Suprapubic skin (tissue), 4 donors: ENCODE measurements around the gene PRM2.

Experiments
- CTCF ChIP-seq, 2 donors: fragments of 200-600 bp in 1 of 2; fragments of 450-650 bp in 1 of 2; sonication (generic) in 1 of 2; IDR thresholded peaks; one replicate each; pipeline ENCODE4 v1.5.1; 2016 to 2019; ENCODE audit warnings: antibody characterized with exemption in 2 of 2, mild to moderate bottlenecking in 1 of 2, moderate library complexity in 1 of 2
- POLR2A ChIP-seq, 2 donors: fragments of 450-650 bp; IDR thresholded peaks; one replicate each; pipeline ENCODE4 v1.6.1; 2017; ENCODE audit warnings: antibody characterized with exemption in 2 of 2, mild to moderate bottlenecking in 2 of 2, moderate library complexity in 2 of 2
- POLR2AphosphoS5 ChIP-seq, 3 donors: sonication (generic); formaldehyde crosslinking; IDR thresholded peaks; one replicate each; pipeline ENCODE4 v1.6.1; 2017; ENCODE audit warnings: antibody characterized with exemption in 3 of 3

DNA sequence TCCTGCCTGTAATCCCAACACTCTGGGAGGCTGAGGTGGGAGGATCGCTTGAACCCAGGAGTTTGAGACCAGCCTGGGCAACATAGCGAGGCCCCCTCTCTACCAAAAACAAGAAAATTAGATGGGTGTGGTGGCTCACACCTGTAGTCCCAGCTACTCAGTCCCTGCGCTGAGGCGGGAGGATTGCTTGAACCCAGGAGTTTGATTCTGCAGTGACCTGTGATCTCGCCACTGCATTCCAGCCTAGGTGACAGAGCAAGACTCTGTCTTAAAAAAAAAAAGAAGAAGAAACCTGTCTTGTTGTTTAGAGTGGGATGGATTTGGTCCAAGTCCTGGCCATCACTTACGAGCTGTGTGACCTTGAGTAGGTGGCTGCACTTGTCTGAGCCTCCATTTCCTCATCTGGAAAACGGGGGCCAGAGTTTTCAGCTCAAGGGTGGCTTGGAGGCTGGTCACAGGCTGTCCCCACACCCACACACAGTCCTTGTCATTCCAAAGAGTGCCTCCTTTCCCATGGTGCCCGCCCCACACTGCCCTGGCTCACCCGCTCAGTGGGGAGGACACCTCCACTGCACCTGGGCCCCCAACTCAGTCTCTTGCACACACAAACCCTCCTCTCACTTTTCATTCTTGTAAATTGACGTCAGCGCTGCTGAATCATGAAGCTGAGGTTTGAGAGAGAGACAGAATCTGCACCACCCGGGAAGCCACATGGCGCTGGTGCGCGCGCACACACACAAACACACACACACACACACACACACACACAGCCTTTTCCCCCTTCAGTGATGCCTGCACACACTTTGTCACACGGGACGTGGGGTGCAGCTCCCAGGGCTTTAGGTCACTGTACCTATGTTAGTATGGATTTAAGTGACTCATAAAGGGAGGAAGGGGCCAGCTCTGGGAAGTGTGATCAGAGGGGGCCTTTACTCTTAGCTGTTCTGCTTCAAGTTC is 24.5 kb downstream of the PRM2 start:
- TF ChIP-seq CTCF (IDR thresholded peaks at IDR 0.05) = no peak
- no peak for TF ChIP-seq POLR2A (IDR thresholded peaks at IDR 0.05)
- no peak for TF ChIP-seq POLR2AphosphoS5 (IDR thresholded peaks at IDR 0.05)
